ENCODE data around the gene AMY2B.
"Not testable (repeated sequence)": the region's sequence is repeated elsewhere in the genome, so short reads cannot be mapped to it uniquely, and the experiment has no call there.

Gene AMY2B

DNA sequence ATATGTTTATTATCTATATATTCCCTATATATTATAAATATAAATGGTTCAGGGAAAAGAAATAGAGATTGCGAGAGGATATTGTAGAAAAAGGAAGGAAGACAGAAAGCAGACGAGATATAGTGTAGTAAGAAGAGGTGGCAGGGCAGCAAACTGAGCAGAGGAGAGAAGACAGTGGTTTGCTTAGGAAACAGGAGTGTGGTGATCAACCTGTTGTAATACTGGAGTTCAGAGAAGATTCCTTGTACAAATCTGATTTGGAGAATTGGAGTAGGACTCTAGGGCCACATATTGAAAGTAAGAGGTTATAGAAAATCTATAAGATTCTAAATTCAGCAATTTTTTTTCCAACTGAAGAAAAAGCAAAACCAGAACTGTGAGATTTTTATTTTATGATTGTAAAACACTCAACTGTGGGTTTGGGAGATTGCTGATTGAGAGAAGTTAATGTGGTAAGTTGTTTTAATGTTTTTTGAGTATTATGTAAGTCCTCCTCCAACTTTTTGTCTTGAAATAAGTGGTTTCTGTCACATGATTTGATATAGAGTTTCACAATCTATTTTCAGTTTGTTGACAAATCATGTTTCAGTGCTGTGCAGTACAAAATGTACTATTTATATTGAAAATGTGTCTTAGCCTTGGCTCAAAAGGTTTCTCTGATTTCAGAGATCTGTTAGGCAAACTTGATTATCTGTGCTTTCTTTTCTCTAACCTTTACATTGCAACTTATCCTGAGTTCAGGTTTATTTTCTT, 9.6 kb upstream of the AMY2B start:
- Histone ChIP-seq H3K4me3 (ENCODE audit: low read depth, low read length) (no peak overlapping the region), H3K36me3 (replicated peaks) (no peaks in the 10 kb centered on the region), H3K27ac (no peak overlapping the region), H3K27me3 (replicated peaks) (no peaks in the 10 kb centered on the region)
- in situ Hi-C loops (cut with HindIII; ENCODE audit: low pct_ligation_motif_present, low sequenced_read_pairs), result no loop called here
- no peak for DNase-seq
- TF ChIP-seq, protein P1, sequence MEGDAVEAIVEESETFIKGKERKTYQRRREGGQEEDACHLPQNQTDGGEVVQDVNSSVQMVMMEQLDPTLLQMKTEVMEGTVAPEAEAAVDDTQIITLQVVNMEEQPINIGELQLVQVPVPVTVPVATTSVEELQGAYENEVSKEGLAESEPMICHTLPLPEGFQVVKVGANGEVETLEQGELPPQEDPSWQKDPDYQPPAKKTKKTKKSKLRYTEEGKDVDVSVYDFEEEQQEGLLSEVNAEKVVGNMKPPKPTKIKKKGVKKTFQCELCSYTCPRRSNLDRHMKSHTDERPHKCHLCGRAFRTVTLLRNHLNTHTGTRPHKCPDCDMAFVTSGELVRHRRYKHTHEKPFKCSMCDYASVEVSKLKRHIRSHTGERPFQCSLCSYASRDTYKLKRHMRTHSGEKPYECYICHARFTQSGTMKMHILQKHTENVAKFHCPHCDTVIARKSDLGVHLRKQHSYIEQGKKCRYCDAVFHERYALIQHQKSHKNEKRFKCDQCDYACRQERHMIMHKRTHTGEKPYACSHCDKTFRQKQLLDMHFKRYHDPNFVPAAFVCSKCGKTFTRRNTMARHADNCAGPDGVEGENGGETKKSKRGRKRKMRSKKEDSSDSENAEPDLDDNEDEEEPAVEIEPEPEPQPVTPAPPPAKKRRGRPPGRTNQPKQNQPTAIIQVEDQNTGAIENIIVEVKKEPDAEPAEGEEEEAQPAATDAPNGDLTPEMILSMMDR (IDR thresholded peaks at IDR 0.05; ENCODE audit: low read depth, low read length, missing control alignments), result no peak

DNA sequence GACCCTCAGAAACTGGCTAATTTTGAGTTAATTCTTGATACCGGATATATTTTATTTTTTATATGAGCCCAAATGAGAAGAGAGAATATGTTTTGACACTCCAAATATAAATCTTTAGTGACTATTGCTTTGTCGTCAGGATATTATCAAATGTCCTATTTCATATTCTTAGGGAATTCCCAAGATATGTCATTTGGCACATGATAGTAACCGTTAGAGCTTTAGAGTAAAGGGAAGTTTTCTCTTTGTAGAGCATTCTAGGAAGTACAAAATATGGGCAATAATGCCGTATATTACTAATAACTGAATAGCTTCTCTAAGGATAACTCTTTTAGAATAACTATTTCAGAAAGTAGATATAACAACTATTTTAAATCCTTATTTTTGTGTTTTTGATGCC, 8.3 kb upstream of the AMY2B start:
- DNase-seq, result no peak
- TF ChIP-seq, protein P1 (IDR thresholded peaks at IDR 0.05; ENCODE audit: low read depth, low read length, missing control alignments), result no peak
- H3K4me3 ChIP-seq (ENCODE audit: low read depth, low read length), result no peak overlapping the region
- no peaks in the 10 kb centered on the region for H3K36me3 ChIP-seq (replicated peaks)
- H3K27ac ChIP-seq, result no peak overlapping the region
- no peaks in the 10 kb centered on the region for H3K27me3 ChIP-seq (replicated peaks)
- in situ Hi-C loops (cut with HindIII; ENCODE audit: low pct_ligation_motif_present, low sequenced_read_pairs), result no loop called here

DNA sequence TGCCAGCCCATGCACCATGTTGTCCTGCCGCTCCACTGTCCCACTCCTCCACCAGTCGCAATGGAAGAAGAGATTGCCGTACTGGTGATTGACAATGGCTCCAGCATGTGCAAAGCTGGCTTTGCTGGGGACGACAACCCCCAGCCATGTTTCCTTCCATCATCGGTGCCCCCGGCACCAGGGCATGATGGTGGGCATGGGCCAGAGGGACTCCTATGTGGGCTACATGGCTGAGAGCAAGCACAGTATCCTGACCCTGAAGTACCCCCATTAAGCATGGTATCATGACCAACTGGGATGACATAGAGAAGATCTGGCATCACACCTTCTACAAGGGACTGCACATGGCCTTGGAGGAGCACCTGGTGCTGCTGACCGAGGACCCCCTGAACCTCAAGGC, 1.9 kb upstream of the AMY2B start:
- in situ Hi-C loops (cut with HindIII; ENCODE audit: low pct_ligation_motif_present, low sequenced_read_pairs), result no loop called here
- no peak overlapping the region for H3K27ac ChIP-seq
- H3K36me3 ChIP-seq (replicated peaks), result no peaks in the 10 kb centered on the region
- no peaks in the 10 kb centered on the region for H3K27me3 ChIP-seq (replicated peaks)
- TF ChIP-seq, protein P1 (IDR thresholded peaks at IDR 0.05; ENCODE audit: low read depth, low read length, missing control alignments), result no peak
- no peak for DNase-seq
- no peak overlapping the region for H3K4me3 ChIP-seq (ENCODE audit: low read depth, low read length)

DNA sequence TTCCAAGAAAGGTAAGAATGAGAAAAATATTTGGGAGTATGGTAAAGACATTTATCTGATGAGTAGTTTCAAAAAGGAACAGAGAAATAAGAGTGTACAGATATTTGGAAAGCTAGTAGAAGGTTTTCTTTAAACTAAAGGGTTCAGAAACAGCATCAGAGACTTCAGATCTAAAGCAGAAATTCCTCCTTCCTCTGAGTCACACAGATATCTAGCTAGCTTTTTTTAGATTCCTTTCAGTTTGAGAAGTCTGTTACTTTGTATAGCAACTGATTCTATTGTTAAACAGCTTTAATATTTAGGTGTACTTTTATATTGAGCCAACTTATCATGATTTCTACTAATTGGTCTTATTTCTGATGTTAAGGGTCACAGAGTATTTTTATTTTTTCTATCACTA, 4.7 kb downstream of the AMY2B start:
- TF ChIP-seq, protein P1 (IDR thresholded peaks at IDR 0.05; ENCODE audit: low read depth, low read length, missing control alignments), result no peak
- Histone ChIP-seq H3K36me3 (replicated peaks) (no peaks in the 10 kb centered on the region), H3K27me3 (replicated peaks) (no peaks in the 10 kb centered on the region), H3K4me3 (ENCODE audit: low read depth, low read length) (no peak overlapping the region), H3K27ac (no peak overlapping the region)
- no peak for DNase-seq
- in situ Hi-C loops (cut with HindIII; ENCODE audit: low pct_ligation_motif_present, low sequenced_read_pairs), result no loop called here

DNA sequence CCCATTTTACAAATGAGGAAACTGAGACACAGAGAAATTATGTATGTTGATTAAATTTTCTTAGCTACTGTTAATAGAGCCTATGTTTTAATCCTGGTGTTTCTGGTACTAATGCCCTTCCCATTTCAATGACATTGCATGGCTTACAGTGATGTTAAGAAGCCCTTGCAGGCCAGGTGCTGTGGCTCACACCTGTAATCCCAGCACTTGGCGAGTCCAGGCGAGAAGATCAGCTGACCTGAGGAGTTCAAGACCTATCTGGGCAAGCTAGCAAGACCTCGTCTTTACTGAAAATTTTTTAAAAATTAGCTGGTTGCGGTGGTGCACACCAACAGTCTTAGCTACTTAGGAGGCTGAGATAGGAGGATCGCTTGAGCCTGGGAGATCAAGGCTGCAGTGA, 5.4 kb downstream of the AMY2B start:
- in situ Hi-C loops (cut with HindIII; ENCODE audit: low pct_ligation_motif_present, low sequenced_read_pairs); H3K36me3 ChIP-seq (replicated peaks); H3K27ac ChIP-seq; DNase-seq; H3K4me3 ChIP-seq (ENCODE audit: low read depth, low read length); H3K27me3 ChIP-seq (replicated peaks): not testable (repeated sequence)

DNA sequence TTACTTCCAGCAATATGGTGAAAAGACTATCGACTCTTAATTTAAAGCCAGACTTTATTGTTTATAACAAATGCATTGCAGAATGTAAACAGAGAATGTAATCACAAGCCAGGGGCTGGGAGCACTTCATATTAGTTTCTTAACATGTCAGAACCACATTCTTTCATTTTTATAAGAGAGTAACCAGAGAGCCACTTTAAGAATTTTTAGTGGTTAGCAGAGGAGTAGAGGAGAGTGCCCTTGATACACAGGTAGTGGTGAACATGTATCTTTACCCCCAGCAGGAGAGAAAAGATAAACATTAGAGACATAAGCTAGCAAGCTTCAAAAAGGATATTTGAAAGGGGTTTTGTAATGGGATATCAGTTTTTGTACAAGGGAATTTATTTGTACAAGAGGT, 11.1 kb downstream of the AMY2B start:
- TF ChIP-seq, protein P1 (IDR thresholded peaks at IDR 0.05; ENCODE audit: low read depth, low read length, missing control alignments), result no peak
- H3K27ac ChIP-seq, result no peak overlapping the region
- H3K4me3 ChIP-seq (ENCODE audit: low read depth, low read length), result no peak overlapping the region
- in situ Hi-C loops (cut with HindIII; ENCODE audit: low pct_ligation_motif_present, low sequenced_read_pairs), result no loop called here
- H3K27me3 ChIP-seq (replicated peaks), result no peaks in the 10 kb centered on the region
- no peaks in the 10 kb centered on the region for H3K36me3 ChIP-seq (replicated peaks)
- no peak for DNase-seq

Data from brain microvascular endothelial cell (primary cell).